ENCODE results near the gene AGBL5.

Gene AGBL5

GRCh38 chr2:27014771-27015433, 36.6 kb upstream of the AGBL5 start:
- CTCF ChIA-PET: interaction anchor here (5.6 to 10.1 kb wide), 2 partner anchors 52 to 169 kb away, joined by 53 to 307 read pairs; no protein-coding TSS in a partner anchor
- Histone ChIP-seq H3K4me3 (ENCODE audit: low read depth, low read length) (no peak overlapping the region), H3K36me3 (ENCODE audit: control insufficient read depth in 2 of 2, insufficient read depth in 1 of 2, low read length in 2 of 2) (no peaks in the 10 kb centered on the region), H3K9me3 (ENCODE audit: control insufficient read depth, insufficient read depth, low read depth, low read length) (no peaks in the 10 kb centered on the region), H3K4me1 (ENCODE audit: control insufficient read depth, insufficient read depth, low read length) (no peaks in the 10 kb centered on the region), H3K27ac (ENCODE audit: extremely low read depth, low read depth, low read length) (no peak overlapping the region)
- no peak for TF ChIP-seq ZNF830 (tag by site-specific recombination; IDR thresholded peaks at IDR 0.05; ENCODE audit: low read depth)
- TF ChIP-seq WT1 (tag by site-specific recombination; IDR thresholded peaks at IDR 0.05): no peak
- no peak for TF ChIP-seq ZNF169 (tag by site-specific recombination; IDR thresholded peaks at IDR 0.05)
- no peak for TF ChIP-seq ZNF404 (tag by site-specific recombination; IDR thresholded peaks at IDR 0.05)
- no peak for TF ChIP-seq ZNF560 (tag by site-specific recombination; IDR thresholded peaks at IDR 0.05; ENCODE audit: borderline replicate concordance)
- TF ChIP-seq ZNF548 (tag by site-specific recombination; IDR thresholded peaks at IDR 0.05): no peak
- no peak for TF ChIP-seq FEZF1 (tag by site-specific recombination; IDR thresholded peaks at IDR 0.05)
- TF ChIP-seq ZNF140 (tag by site-specific recombination; IDR thresholded peaks at IDR 0.05): no peak
- TF ChIP-seq, protein P1, sequence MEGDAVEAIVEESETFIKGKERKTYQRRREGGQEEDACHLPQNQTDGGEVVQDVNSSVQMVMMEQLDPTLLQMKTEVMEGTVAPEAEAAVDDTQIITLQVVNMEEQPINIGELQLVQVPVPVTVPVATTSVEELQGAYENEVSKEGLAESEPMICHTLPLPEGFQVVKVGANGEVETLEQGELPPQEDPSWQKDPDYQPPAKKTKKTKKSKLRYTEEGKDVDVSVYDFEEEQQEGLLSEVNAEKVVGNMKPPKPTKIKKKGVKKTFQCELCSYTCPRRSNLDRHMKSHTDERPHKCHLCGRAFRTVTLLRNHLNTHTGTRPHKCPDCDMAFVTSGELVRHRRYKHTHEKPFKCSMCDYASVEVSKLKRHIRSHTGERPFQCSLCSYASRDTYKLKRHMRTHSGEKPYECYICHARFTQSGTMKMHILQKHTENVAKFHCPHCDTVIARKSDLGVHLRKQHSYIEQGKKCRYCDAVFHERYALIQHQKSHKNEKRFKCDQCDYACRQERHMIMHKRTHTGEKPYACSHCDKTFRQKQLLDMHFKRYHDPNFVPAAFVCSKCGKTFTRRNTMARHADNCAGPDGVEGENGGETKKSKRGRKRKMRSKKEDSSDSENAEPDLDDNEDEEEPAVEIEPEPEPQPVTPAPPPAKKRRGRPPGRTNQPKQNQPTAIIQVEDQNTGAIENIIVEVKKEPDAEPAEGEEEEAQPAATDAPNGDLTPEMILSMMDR (tag by site-specific recombination; IDR thresholded peaks at IDR 0.05): no peak
- POLR2A ChIA-PET: no interaction called here

- ChIA-PET POLR2A (interaction anchor here (0.5 to 1.3 kb wide), 6 partner anchors 34 to 1427 kb away, joined by 3 to 12 read pairs (median 4); no protein-coding TSS in a partner anchor), CTCF (interaction anchor here (0.6 to 10.1 kb wide), 43 partner anchors 9 to 892 kb away, joined by 3 to 307 read pairs (median 4); partner anchors contain the start of gene ABHD1)
- H3K4me1 ChIP-seq (ENCODE audit: control insufficient read depth, insufficient read depth, low read length): 0 out of 2 replicates have a peak, but pooled peaks cover 3% of the 10 kb centered on the region
- no peak overlapping the region for H3K4me3 ChIP-seq (ENCODE audit: low read depth, low read length)
- no peak for TF ChIP-seq ZNF146 (tag by site-specific recombination; IDR thresholded peaks at IDR 0.05)
- TF ChIP-seq ZNF654 (tag by site-specific recombination; IDR thresholded peaks at IDR 0.05; ENCODE audit: low read depth): peak; percentile 63
- TF ChIP-seq ZNF341 (tag by site-specific recombination; IDR thresholded peaks at IDR 0.05; ENCODE audit: low read depth): peak; percentile 35; the same call in 1 of the 2 replicates
- TF ChIP-seq ZIC2 (tag by site-specific recombination; IDR thresholded peaks at IDR 0.05): peak; percentile 80
- TF ChIP-seq, protein P1 (tag by site-specific recombination; IDR thresholded peaks at IDR 0.05): peak; percentile 29; the same call in 1 of the 2 replicates
- H3K36me3 ChIP-seq (ENCODE audit: control insufficient read depth in 2 of 2, insufficient read depth in 1 of 2, low read length in 2 of 2): peaks cover 0 to 2% of the 10 kb centered on the region in 2 experiments; a peak in 1 of 3 replicates
- no peak overlapping the region for H3K27ac ChIP-seq (ENCODE audit: extremely low read depth, low read depth, low read length)
- no peaks in the 10 kb centered on the region for H3K9me3 ChIP-seq (ENCODE audit: control insufficient read depth, insufficient read depth, low read depth, low read length)
Measured at GRCh38 chr2:27016801-27017325, 34.6 kb upstream of the AGBL5 start.

DNA sequence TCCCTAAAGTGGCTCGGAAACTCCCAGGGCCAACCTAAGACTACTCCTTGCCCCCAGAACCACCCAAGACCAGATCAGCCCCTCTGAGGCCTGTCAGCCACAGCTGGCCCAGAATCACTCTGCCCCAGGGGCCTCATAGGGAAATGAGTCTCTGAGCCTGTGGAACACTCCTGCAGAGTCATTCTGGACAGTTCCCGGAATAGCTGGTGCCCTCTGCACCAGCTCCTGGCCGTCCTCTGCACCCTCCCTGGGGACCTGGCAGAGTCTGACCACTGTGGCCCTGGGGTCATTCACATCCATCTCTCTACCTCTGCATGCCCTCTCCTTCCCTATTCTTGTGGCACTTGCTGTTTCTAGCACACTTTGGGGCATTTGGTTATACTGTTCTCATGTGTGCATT, 33.3 kb upstream of the AGBL5 start:
- Histone ChIP-seq H3K4me3 (ENCODE audit: low read depth, low read length) (no peak overlapping the region), H3K36me3 (ENCODE audit: control insufficient read depth in 2 of 2, insufficient read depth in 1 of 2, low read length in 2 of 2) (peaks cover 0 to 15% of the 10 kb centered on the region in 2 experiments; a peak in 1 of 3 replicates), H3K4me1 (ENCODE audit: control insufficient read depth, insufficient read depth, low read length) (0 out of 2 replicates have a peak, but pooled peaks cover 3% of the 10 kb centered on the region), H3K9me3 (ENCODE audit: control insufficient read depth, insufficient read depth, low read depth, low read length) (no peaks in the 10 kb centered on the region), H3K27ac (ENCODE audit: extremely low read depth, low read depth, low read length) (no peak overlapping the region)
- CTCF ChIA-PET: interaction anchor here (1.1 to 10.1 kb wide), 7 partner anchors 12 to 186 kb away, joined by 3 to 307 read pairs (median 8); no protein-coding TSS in a partner anchor
- no peak for TF ChIP-seq ZNF561 (tag by site-specific recombination; IDR thresholded peaks at IDR 0.05; ENCODE audit: borderline replicate concordance)
- no peak for TF ChIP-seq YY1 (tag by site-specific recombination; IDR thresholded peaks at IDR 0.05)
- no peak for TF ChIP-seq ZNF223 (tag by site-specific recombination; IDR thresholded peaks at IDR 0.05)
- no peak for TF ChIP-seq ZBTB17 (tag by site-specific recombination; IDR thresholded peaks at IDR 0.05)
- TF ChIP-seq ZBTB1 (tag by site-specific recombination; IDR thresholded peaks at IDR 0.05): no peak
- TF ChIP-seq KLF1 (tag by site-specific recombination; IDR thresholded peaks at IDR 0.05): no peak
- TF ChIP-seq ZNF335 (tag by site-specific recombination; conservative IDR thresholded peaks at IDR 0.05): no peak
- TF ChIP-seq ZXDB (tag by site-specific recombination; IDR thresholded peaks at IDR 0.05): no peak
- TF ChIP-seq ZNF623 (tag by site-specific recombination; IDR thresholded peaks at IDR 0.05): no peak
- TF ChIP-seq KLF8 (tag by site-specific recombination; IDR thresholded peaks at IDR 0.05): no peak
- no peak for TF ChIP-seq ZFP3 (tag by site-specific recombination; IDR thresholded peaks at IDR 0.05; ENCODE audit: low read depth)
- TF ChIP-seq ZNF391 (tag by site-specific recombination; IDR thresholded peaks at IDR 0.05; ENCODE audit: borderline replicate concordance, low read depth): no peak
- no peak for TF ChIP-seq ZNF157 (tag by site-specific recombination; IDR thresholded peaks at IDR 0.05)
- POLR2A ChIA-PET: no interaction called here

All from HEK293 (cell line).